HG03045 (cell line): ENCODE measurements around the gene PIK3C2G.
"Not testable (repeated sequence)": the region's sequence is repeated elsewhere in the genome, so short reads cannot be mapped to it uniquely, and the experiment has no call there.

Experiments
- ATAC-seq: cut with Tn5 transposase; IDR thresholded peaks from one replicate; pipeline ENCODE4 v1.9.1; 2021; ENCODE audit warnings: mild to moderate bottlenecking, moderate library complexity; ENCODE audit not compliant: unreplicated experiment

PIK3C2G gene

GRCh38 chr12:18468246-18469075 is 207.1 kb downstream of the PIK3C2G start:
- ATAC-seq, result no peak

DNA sequence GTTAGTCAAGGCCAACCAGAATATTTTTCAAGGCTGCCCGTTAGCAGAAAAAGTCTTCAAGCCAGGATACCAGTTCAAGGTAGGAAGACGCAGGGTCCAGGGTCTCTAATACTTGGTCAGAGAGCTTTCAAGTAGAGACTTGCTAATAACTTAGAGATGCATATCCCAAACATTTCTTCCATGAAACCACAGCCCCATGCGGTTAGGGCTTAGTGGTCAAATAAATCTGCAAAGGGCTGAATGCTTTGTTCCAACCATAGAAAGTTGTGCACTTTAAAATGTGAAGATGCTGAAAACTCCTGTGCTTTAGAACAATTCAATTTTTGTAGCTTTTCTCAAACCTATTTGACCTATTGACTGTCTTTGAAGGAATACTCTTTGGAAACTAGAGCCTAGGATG is 208.9 kb downstream of the PIK3C2G start:
- no peak for ATAC-seq

DNA sequence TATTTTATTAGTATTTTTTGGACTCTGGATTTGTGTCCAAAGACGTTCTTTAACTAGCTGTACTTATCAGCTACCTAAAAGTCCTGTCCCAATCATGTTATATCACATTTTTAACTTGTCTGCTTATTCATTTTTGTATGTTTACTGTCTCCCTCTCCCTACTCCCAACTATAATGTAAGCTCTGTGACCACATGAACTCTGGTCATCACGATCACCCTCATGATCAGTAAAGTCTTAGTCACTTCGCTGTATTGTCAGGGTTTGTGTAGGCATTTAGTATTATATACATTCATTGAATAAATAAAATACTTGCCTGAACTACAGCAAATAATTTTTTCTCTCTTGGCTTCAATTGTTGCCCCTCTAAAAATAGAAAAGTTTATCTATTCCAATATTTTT is 211.0 kb downstream of the PIK3C2G start:
- ATAC-seq, result no peak

DNA sequence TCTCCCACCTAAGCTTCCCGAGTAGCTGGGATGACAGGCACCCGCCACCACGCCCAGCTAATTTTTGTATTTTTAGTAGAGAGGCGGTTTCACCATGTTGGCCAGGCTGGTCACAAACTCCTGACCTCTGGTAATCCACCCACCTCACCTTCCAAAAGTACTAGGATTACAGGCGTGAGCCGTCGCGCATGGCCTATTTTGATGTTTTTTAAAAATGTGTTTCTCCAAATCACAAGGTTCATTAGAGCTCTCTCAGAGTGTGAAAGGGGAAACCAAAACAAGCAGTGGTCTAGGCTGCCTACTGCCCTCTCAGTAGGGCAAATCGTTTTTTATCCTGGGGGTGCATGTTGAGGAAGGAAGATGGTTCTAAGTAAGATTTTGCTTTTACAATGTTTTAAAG is 211.5 kb downstream of the PIK3C2G start:
- ATAC-seq, result no peak

GRCh38 chr12:18476861-18477260 is 215.5 kb downstream of the PIK3C2G start:
- no peak for ATAC-seq

DNA sequence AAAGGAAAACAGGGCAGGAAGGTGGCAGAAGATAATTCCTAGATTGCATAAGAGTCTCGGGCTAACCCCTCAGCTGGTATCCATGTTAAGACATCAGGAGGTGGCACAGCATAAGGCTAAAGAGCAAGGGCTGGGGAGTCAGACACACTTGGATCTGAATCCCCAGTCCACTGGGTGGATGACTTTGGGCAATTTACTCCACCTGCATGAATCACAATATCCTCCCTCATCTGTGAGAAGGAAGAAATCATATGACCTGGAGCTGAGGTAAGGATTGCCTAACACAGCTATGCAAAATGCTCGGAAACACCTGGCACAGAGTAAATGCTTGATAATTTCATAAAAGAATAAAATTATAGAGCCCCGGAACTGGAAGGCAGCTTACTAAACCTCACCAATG is 217.9 kb downstream of the PIK3C2G start:
- no peak for ATAC-seq

- no peak for ATAC-seq
Measured at GRCh38 chr12:18482601-18483120, 221.3 kb downstream of the PIK3C2G start.

- ATAC-seq, result no peak
Measured at GRCh38 chr12:18483698-18484325, 222.5 kb downstream of the PIK3C2G start.

GRCh38 chr12:18486036-18486435 is 224.7 kb downstream of the PIK3C2G start:
- no peak for ATAC-seq

DNA sequence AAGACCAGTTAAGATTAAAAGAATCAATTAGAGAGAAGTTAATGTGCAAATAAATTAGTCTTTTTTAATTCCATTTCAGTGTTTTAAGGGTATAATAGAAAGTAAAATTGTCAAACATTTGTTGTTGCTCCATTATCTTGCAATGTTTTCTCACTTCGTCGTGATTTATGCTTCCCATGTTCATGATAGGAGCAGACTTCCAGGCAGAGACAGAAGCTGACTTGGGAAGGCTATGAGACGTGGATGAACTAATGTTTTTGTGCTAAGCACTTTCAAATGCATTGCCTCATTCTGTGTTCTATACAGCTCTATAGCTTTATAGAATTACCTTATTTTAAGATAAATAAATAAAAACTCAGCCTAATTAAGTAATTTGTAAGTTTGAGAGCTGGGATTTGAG is 226.2 kb downstream of the PIK3C2G start:
- no peak for ATAC-seq

GRCh38 chr12:18492372-18493025 is 231.2 kb downstream of the PIK3C2G start:
- ATAC-seq, result no peak

GRCh38 chr12:18496156-18496555 is 234.8 kb downstream of the PIK3C2G start:
- ATAC-seq, result no peak

DNA sequence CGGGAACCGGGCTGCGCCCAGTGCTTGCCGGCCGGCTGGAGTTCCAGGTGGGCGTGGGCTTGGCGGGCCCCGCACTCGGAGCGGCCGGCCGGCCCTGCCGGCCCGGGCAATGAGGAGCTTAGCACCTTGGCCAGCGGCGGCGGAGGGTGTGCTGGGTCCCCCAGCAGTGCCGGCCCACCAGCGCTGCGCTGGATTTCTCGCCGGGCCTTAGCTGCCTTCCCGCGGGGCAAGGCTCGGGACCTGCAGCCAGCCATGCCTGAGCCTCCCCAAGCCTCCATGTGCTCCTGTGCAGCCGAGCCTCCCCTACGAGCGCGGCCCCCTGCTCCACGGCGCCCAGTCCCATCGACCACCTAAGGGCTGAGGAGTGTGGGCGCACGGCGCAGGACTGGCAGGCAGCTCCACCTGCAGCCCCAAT is 238.8 kb downstream of the PIK3C2G start:
- ATAC-seq, result not testable (repeated sequence)

DNA sequence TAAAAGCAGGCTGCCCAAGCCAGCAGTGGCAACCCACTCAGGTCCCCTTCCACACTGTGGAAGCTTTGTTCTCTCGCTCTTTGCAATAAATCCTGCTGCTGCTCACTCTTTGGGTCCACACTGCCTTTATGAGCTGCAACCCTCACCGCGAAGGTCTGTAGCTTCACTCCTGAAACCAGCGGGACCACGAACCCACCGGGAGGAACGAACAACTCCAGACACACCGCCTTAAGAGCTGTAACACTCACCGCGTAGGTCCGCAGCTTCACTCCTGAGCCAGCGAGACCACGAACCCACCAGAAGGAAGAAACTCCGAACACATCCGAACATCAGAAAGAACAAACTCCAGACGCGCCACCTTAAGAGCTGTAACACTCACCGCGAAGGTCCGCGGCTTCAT is 239.4 kb downstream of the PIK3C2G start:
- not testable (repeated sequence) for ATAC-seq

- ATAC-seq, result no peak
Measured at GRCh38 chr12:18502422-18502968, 241.2 kb downstream of the PIK3C2G start.

DNA sequence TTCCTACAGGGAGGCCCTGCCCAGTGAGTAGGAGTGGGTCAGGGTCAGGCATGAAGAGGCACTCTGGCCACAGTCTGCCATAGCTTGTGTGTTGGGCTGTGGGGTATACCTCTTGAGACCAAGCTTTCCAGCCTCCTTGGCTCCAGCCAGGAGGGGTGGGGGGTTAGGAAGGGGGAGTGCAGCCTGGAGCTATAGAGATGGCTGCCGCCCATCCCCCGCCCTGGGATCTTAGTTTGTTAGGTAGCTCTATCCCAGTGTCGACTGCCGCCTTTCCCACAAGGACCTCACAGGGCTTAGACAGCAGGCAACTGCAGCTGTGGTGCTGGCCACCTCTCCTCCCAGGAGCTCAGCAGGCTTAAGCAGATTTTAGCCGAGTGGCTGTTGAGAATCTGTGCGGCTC is 260.1 kb downstream of the PIK3C2G start:
- no peak for ATAC-seq

- ATAC-seq, result no peak
Measured at GRCh38 chr12:18522806-18523205, 261.5 kb downstream of the PIK3C2G start.

- not testable (repeated sequence) for ATAC-seq
Measured at GRCh38 chr12:18542497-18542896, 281.2 kb downstream of the PIK3C2G start.

DNA sequence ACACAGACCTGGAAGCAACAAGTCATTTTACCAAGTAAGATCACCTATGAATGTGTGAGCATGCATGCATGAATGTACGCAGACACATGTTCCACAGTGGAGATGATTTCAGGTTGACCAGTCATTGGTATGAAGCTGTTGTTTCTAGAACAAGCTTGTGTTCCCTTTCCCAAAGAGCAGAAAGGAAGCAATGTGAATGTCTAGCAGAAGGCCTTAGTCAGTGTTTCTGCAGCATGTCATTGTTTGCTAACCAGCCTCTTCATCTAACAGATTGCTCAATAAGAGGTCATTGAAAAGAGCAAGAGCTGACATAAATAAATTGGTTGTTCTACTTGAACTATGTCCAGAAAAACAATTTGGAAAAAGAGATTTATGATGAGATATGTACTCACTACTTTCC is 285.1 kb downstream of the PIK3C2G start:
- no peak for ATAC-seq

GRCh38 chr12:18549598-18549997 is 288.3 kb downstream of the PIK3C2G start:
- ATAC-seq, result no peak

DNA sequence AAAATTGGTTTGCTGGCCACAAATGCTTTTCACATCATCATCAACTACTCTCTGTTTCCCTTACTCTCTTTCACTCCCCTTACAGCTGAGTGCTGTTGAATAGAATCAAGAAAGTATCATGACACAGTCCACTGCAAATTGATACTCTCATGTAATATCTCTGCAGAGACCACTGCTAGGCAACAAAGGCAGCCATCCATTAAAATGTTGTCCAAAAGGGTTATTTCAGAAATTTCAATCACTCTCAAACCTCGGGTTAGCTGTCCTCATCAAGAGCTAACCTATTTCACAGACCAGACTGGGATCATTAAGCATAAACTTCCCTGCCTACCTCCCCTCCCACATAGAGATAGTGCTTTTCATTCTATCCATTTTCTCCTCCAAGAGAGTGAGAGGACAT is 289.8 kb downstream of the PIK3C2G start:
- no peak for ATAC-seq
